GM13976 (cell line): ENCODE measurements around the gene HLA-DPA1.
"Not testable (repeated sequence)": the region's sequence is repeated elsewhere in the genome, so short reads cannot be mapped to it uniquely, and the experiment has no call there.

Experiments
- DNase-seq: peaks from one replicate; pipeline ENCODE4 v3.0.0; 2012; ENCODE audit warnings: low spot score
- CTCF ChIP-seq: IDR thresholded peaks from 2 replicates; pipeline ENCODE4 v1.5.1; 2012; ENCODE audit warnings: borderline replicate concordance, mild to moderate bottlenecking; ENCODE audit not compliant: insufficient read depth; ENCODE audit errors: extremely low read depth, missing control alignments, control extremely low read depth
- in situ Hi-C: fragments of 300-500 bp; cut with MboI; formaldehyde crosslinking; loops from one replicate; pipeline ENCODE4 v1.12.0; 2022; ENCODE audit warnings: low sequenced_read_pairs, mixed read lengths, inconsistent platforms; ENCODE audit not compliant: unreplicated experiment

Gene HLA-DPA1

DNA sequence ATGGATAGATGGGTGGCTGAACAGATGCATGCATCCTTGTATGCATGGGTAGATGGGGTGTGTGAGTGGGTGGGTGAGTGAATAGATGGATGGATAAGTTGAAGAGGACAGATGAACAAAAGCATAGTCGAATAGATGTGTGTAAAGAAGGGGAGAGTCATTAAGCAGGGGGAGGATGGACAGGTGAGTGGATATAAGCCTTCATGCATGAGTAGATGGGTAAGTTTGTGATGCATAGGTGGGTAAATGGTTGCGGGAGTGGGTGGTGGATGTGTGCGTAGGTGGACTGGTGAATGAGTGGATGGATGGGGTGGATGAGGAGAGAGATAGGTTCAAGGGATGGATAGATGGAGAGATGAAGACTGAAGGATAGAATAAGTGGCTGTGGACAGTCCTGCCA lies 31.9 kb upstream of the HLA-DPA1 start:
- TF ChIP-seq CTCF: no peak
- in situ Hi-C loops: no loop called here
- no peak for DNase-seq

GRCh38 chr6:33104887-33105286 lies 31.4 kb upstream of the HLA-DPA1 start:
- DNase-seq: no peak
- in situ Hi-C loops: no loop called here
- TF ChIP-seq CTCF: no peak

GRCh38 chr6:33103776-33104175 lies 30.3 kb upstream of the HLA-DPA1 start:
- DNase-seq: no peak
- in situ Hi-C loops: no loop called here
- TF ChIP-seq CTCF: no peak

DNA sequence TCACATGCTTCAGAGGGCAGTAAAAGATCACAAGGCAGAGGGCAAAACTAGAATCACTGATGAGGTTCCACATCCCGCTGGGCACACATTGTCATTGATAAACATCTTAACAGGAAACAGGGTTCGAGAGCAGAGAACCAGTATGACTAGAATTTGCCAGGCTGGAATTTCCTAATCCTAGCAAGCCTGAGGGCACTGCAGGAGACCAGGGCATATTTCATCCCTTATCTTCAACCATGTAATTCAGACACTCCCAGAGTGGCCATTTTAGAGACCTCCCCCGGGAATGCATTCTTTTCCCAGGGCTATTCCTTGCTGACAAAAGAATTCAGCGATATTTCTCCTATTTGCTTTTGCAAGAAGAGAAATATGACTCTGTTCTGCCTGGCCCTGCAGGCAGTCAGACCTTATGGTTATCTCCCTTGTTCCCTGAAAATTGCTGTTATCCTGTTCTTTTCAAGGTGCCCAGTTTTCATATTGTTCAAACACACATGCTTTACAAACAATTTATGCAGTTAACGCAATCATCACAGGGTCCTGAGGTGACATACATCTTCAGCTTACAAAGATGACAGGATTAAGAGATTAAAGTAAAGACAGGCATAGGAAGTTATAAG lies 27.8 kb upstream of the HLA-DPA1 start:
- in situ Hi-C loops, DNase-seq: not testable (repeated sequence)

- in situ Hi-C loops: no loop called here
- no peak for TF ChIP-seq CTCF
- no peak for DNase-seq
Measured at GRCh38 chr6:33095681-33096080, 22.2 kb upstream of the HLA-DPA1 start.

- DNase-seq: no peak
- in situ Hi-C loops: no loop called here
- TF ChIP-seq CTCF: no peak
Measured at GRCh38 chr6:33093855-33094254, 20.4 kb upstream of the HLA-DPA1 start.

DNA sequence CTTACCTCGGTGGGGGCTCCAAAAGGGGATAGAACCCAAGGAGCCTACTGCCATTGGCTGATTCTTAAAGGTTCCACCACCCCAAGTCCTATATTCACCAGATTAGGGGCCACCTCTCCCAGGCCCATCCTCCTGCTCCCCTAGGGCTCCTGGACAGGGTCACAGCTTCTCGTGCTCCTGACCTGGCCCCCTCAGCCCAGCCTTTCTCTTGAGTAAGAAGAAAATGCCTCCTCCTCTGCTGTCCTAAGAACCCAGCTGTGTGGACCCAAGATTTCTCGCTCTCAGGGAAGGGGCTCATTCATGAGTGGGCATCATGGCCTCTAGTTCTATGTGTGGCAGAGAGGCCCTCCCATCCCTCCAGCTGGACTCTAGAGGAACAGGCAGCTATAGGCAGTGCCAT lies 18.9 kb upstream of the HLA-DPA1 start:
- in situ Hi-C loops: no loop called here
- no peak for DNase-seq
- no peak for TF ChIP-seq CTCF
